HFF-Myc (cell line): ENCODE results near the gene SCCPDH.
"Not testable (repeated sequence)": the region's sequence is repeated elsewhere in the genome, so short reads cannot be mapped to it uniquely, and the experiment has no call there.

Experiments used
- DNase-seq: peaks from one replicate; pipeline ENCODE4 v3.0.0-alpha.2; 2011; ENCODE audit warnings: low read depth; ENCODE audit errors: extremely low read depth
- H3K4me3 ChIP-seq: replicated peaks from 2 replicates; pipeline ENCODE4 v1.5.1; 2011; ENCODE audit warnings: low read depth, mild to moderate bottlenecking, control low read depth, low read length
- TF ChIP-seq, protein P1 (sequence below): IDR thresholded peaks from 2 replicates; pipeline ENCODE4 v1.5.1; 2012; ENCODE audit warnings: mild to moderate bottlenecking, low read depth, low read length, control low read depth; ENCODE audit errors: missing control alignments

The SCCPDH gene

DNA sequence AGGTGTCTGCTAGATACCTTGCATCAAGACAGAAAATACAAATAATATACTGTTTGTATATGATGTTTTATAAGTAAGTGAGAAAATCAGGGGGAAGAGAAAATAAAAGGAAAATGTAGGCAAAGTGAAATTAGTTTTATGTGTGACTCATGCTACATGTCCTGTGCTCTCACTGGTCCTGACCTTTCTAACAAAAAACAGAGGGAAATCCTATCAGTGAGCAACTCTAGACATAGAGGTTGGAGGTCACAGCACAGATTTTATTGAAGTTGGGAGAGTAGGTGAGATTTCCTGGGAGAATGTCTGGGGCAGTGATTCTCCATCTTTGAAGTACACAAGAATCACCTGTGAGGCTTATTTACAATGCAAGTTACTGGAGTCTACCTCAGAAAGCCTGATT, 9.5 kb downstream of the SCCPDH start:
- TF ChIP-seq, protein P1, sequence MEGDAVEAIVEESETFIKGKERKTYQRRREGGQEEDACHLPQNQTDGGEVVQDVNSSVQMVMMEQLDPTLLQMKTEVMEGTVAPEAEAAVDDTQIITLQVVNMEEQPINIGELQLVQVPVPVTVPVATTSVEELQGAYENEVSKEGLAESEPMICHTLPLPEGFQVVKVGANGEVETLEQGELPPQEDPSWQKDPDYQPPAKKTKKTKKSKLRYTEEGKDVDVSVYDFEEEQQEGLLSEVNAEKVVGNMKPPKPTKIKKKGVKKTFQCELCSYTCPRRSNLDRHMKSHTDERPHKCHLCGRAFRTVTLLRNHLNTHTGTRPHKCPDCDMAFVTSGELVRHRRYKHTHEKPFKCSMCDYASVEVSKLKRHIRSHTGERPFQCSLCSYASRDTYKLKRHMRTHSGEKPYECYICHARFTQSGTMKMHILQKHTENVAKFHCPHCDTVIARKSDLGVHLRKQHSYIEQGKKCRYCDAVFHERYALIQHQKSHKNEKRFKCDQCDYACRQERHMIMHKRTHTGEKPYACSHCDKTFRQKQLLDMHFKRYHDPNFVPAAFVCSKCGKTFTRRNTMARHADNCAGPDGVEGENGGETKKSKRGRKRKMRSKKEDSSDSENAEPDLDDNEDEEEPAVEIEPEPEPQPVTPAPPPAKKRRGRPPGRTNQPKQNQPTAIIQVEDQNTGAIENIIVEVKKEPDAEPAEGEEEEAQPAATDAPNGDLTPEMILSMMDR = no peak
- no peak for DNase-seq

DNA sequence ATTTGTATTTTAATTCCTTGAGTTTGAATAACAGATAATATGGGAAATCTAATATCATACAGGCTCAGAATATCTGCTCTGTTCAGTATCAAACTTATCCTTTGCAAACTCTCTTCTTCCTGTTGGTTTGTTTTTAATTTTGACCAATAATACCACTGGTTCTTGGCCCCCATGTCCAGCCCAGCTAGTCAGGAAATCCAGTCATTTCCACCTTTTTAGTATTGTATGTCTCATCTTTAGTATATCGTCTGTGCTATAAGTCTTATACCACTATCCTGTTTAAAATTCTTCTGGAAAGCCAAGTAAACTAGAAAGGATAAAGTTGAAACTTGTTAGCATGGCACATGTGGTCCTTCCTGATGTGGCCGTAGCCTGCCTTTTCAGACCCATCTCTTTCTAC, 10.7 kb downstream of the SCCPDH start:
- TF ChIP-seq, protein P1 = no peak
- DNase-seq = no peak
- H3K4me3 ChIP-seq = no peak overlapping the region

More for the DNA sequence above, 9.5 kb downstream of the SCCPDH start:
- no peak overlapping the region for H3K4me3 ChIP-seq

DNA sequence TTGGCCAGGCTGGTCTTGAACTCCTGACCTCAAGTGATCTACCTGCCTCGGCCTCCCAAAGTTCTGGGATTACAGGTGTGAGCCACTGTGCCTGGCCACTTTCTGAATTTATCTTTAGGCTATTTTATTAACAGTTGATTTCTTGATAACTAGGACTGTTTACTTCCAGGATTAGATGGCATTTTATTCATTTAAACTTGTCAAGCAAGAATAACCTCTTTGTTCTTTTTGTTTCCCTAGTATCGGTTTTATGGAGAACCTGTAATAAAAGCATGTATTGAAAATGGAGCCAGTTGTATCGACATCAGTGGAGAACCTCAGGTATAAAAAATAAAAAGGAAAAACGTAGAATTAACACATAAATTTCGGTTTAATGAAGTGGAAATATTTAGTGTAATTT, 11.5 kb downstream of the SCCPDH start:
- TF ChIP-seq, protein P1 = no peak
- H3K4me3 ChIP-seq = no peak overlapping the region
- DNase-seq = no peak

DNA sequence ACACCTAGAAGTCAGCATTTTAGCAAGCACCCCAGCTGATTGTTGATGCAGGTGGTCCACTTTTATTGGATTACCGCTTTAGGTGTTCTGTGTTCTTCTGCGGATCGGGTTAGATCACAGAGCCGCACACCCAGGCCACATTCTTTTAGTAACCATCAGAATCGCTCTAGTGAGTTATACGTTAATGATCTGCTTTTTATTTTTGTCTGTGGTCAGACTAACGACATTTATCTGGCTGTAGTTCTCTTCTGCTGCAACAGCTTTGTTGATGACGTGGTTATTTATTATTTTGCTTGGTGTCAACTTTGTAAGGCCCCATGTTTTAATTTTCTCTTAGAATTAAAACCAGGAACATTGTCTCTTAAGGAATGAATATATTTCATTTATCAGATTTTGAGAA, 18.2 kb downstream of the SCCPDH start:
- no peak for DNase-seq
- TF ChIP-seq, protein P1 = no peak
- H3K4me3 ChIP-seq = no peak overlapping the region

DNA sequence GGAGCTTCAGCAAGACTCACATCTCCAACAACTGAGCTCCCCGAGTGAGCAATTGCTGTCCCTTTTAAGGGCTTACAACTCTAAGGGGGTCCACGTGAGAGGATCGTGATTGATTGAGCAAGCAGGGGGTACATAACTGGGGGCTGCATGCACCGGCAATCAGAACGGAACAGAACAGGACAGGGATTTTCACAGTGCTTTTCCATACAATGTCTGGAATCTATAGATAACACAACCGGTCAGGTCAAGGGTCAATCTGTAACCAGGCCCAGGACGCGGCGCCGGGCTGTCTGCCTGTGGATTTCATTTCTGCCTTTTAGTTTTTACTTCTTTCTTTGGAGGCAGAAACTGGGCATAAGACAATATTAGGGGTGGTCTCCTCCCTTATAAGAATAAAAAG, 21.9 kb downstream of the SCCPDH start:
- DNase-seq = not testable (repeated sequence)

DNA sequence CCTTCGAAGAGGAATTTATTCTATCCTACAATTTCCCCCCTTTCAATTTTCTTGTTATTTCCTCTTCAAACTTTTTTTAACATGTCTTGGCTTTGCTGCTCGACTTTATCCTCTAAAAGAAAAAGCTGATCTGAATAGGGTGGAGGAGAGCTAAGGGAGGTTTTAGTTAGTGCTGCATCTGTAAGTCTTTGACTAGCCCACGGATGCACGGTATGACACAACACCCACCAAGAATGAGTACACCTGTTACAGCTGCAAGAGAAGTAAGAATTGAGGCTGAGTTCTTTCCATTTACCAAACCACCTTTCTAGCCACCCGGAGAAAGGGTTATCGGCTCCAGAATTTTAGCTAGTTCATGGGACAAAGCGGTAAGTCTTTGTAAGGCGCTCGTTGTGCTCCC, 23.8 kb downstream of the SCCPDH start:
- no peak for DNase-seq
- H3K4me3 ChIP-seq = no peak overlapping the region
- TF ChIP-seq, protein P1 = no peak

More for the DNA sequence above, 21.9 kb downstream of the SCCPDH start:
- H3K4me3 ChIP-seq = not testable (repeated sequence)

DNA sequence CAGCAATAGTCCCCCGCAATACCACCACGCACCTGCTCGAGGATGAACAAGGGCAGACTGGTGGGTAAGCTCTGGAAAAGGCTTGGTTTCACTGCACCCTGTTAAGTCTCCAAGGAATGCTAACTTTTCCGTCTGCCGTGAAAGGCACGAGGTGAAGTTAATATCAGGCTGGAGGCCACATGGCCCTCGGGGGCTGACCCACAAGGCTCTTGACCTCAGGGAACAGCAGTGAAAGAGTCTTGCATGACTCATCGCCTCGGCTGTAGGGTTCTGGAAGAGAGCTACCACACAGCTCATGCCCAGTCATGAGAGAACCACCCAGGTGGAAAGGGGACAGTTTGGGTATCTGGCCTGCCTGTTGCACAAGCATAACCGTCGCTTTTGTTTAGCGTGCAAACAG, 24.7 kb downstream of the SCCPDH start:
- DNase-seq = no peak
- H3K4me3 ChIP-seq = no peak overlapping the region
- TF ChIP-seq, protein P1 = no peak

DNA sequence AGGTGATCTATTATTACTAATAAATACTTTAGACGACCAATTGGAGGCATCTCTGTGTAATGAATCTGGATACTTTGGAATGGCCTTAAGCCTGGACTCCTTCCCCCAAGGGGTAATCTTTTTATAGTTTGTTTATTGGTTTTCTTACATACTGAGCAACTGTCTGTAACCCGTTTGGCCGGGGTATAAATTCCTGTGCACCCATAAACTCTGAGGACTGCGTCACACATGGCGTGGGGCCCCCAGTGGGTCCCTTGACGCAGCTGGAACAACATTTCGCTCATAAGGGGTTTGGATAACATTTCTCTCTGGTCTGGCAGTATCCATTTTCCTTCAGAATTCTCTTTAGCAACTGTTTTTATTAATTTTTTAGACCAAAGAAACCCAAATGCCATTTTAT, 26.5 kb downstream of the SCCPDH start:
- no peak overlapping the region for H3K4me3 ChIP-seq
- DNase-seq = no peak
- TF ChIP-seq, protein P1 = no peak
